HEK293 (cell line): ENCODE measurements around the gene GAS2L2.

Experiments
- AEBP2 ChIP-seq: fragments of 450-650 bp; formaldehyde crosslinking; IDR thresholded peaks from 2 replicates; pipeline ENCODE4 v1.5.1; 2016; ENCODE audit warnings: missing biosample characterization, missing genetic modification characterization, borderline replicate concordance
- PRDM10 ChIP-seq: fragments of 450-650 bp; formaldehyde crosslinking; IDR thresholded peaks from 2 replicates; pipeline ENCODE4 v1.5.1; 2016; ENCODE audit warnings: missing biosample characterization, missing genetic modification characterization
- SALL2 ChIP-seq: fragments of 450-650 bp; formaldehyde crosslinking; IDR thresholded peaks from 2 replicates; pipeline ENCODE4 v1.5.0; 2017; ENCODE audit warnings: missing biosample characterization, mild to moderate bottlenecking, missing genetic modification characterization, borderline replicate concordance
- SCRT1 ChIP-seq: fragments of 450-650 bp; formaldehyde crosslinking; IDR thresholded peaks from 2 replicates; pipeline ENCODE4 v1.5.1; 2016; ENCODE audit warnings: missing biosample characterization, missing genetic modification characterization, borderline replicate concordance
- SP7 ChIP-seq: fragments of 450-650 bp; formaldehyde crosslinking; IDR thresholded peaks from 2 replicates; pipeline ENCODE4 v1.5.1; 2016; ENCODE audit warnings: missing biosample characterization, missing genetic modification characterization
- TCF7L2 ChIP-seq: IDR thresholded peaks from 2 replicates; pipeline ENCODE4 v1.6.1; 2011; ENCODE audit warnings: low read depth, mild to moderate bottlenecking, inconsistent platforms, low read length, moderate library complexity, borderline replicate concordance
- TSHZ1 ChIP-seq: fragments of 450-650 bp; formaldehyde crosslinking; IDR thresholded peaks from 2 replicates; pipeline ENCODE4 v1.5.1; 2016; ENCODE audit warnings: missing biosample characterization, missing genetic modification characterization, borderline replicate concordance
- ZBTB26 ChIP-seq: fragments of 450-650 bp; formaldehyde crosslinking; optimal IDR thresholded peaks from 2 replicates; pipeline ENCODE3; 2016; ENCODE audit warnings: missing biosample characterization, mild to moderate bottlenecking, missing genetic modification characterization
- ZBTB48 ChIP-seq: fragments of 450-650 bp; formaldehyde crosslinking; IDR thresholded peaks from 2 replicates; pipeline ENCODE4 v1.5.1; 2016; ENCODE audit warnings: missing biosample characterization, missing genetic modification characterization
- ZEB2 ChIP-seq: fragments of 450-650 bp; formaldehyde crosslinking; IDR thresholded peaks from 2 replicates; pipeline ENCODE4 v1.5.1; 2016; ENCODE audit warnings: missing biosample characterization, missing genetic modification characterization
- ZFP37 ChIP-seq: fragments of 450-650 bp; formaldehyde crosslinking; IDR thresholded peaks from 2 replicates; pipeline ENCODE4 v1.5.1; 2016; ENCODE audit warnings: missing biosample characterization, missing genetic modification characterization
- ZNF19 ChIP-seq: fragments of 450-650 bp; formaldehyde crosslinking; IDR thresholded peaks from 2 replicates; pipeline ENCODE4; 2016; ENCODE audit warnings: missing biosample characterization, missing genetic modification characterization, low read depth
- ZNF23 ChIP-seq: fragments of 450-650 bp; formaldehyde crosslinking; IDR thresholded peaks from 2 replicates; pipeline ENCODE4 v1.5.1; 2016; ENCODE audit warnings: missing biosample characterization, missing genetic modification characterization, borderline replicate concordance
- ZNF248 ChIP-seq: fragments of 450-650 bp; formaldehyde crosslinking; IDR thresholded peaks from 2 replicates; pipeline ENCODE4 v1.5.1; 2017; ENCODE audit warnings: missing biosample characterization, missing genetic modification characterization
- ZNF302 ChIP-seq: fragments of 450-650 bp; formaldehyde crosslinking; IDR thresholded peaks from 2 replicates; pipeline ENCODE4 v1.5.1; 2016; ENCODE audit warnings: missing biosample characterization, missing genetic modification characterization, low read depth
- ZNF473 ChIP-seq: fragments of 450-650 bp; formaldehyde crosslinking; IDR thresholded peaks from 2 replicates; pipeline ENCODE4 v1.5.1; 2017; ENCODE audit warnings: missing biosample characterization, missing genetic modification characterization
- ZNF530 ChIP-seq: fragments of 450-650 bp; formaldehyde crosslinking; IDR thresholded peaks from 2 replicates; pipeline ENCODE4 v1.5.1; 2016; ENCODE audit warnings: low read depth, missing biosample characterization, missing genetic modification characterization
- ZNF555 ChIP-seq: fragments of 450-650 bp; formaldehyde crosslinking; conservative IDR thresholded peaks from 2 replicates; pipeline ENCODE4 v1.5.1; 2017; ENCODE audit warnings: missing biosample characterization, mild to moderate bottlenecking, missing genetic modification characterization, inconsistent platforms
- ZNF610 ChIP-seq: fragments of 450-650 bp; formaldehyde crosslinking; IDR thresholded peaks from 2 replicates; pipeline ENCODE4 v1.5.1; 2016; ENCODE audit warnings: missing biosample characterization, missing genetic modification characterization, borderline replicate concordance
- ZNF621 ChIP-seq: fragments of 450-650 bp; formaldehyde crosslinking; IDR thresholded peaks from 2 replicates; pipeline ENCODE4 v1.5.1; 2017; ENCODE audit warnings: missing biosample characterization, missing genetic modification characterization
- ZNF639 ChIP-seq: fragments of 450-650 bp; formaldehyde crosslinking; IDR thresholded peaks from 2 replicates; pipeline ENCODE4 v1.5.1; 2016; ENCODE audit warnings: missing biosample characterization, missing genetic modification characterization
- ZNF701 ChIP-seq: fragments of 450-650 bp; formaldehyde crosslinking; IDR thresholded peaks from 2 replicates; pipeline ENCODE4 v1.5.1; 2016; ENCODE audit warnings: missing biosample characterization, missing genetic modification characterization
- ZNF704 ChIP-seq: fragments of 450-650 bp; formaldehyde crosslinking; IDR thresholded peaks from 2 replicates; pipeline ENCODE4 v1.5.1; 2016; ENCODE audit warnings: missing biosample characterization, missing genetic modification characterization
- ZNF707 ChIP-seq: fragments of 450-650 bp; formaldehyde crosslinking; IDR thresholded peaks from 2 replicates; pipeline ENCODE4 v1.5.1; 2016; ENCODE audit warnings: missing biosample characterization, missing genetic modification characterization
- ZNF747 ChIP-seq: fragments of 450-650 bp; formaldehyde crosslinking; IDR thresholded peaks from 2 replicates; pipeline ENCODE4 v1.5.1; 2016; ENCODE audit warnings: missing biosample characterization, missing genetic modification characterization
- ZNF792 ChIP-seq: fragments of 450-650 bp; formaldehyde crosslinking; IDR thresholded peaks from 2 replicates; pipeline ENCODE4 v1.5.1; 2016; ENCODE audit warnings: missing biosample characterization, missing genetic modification characterization
- ZNF830 ChIP-seq: fragments of 450-650 bp; IDR thresholded peaks from 2 replicates; pipeline ENCODE4 v1.5.0; 2018; ENCODE audit warnings: missing biosample characterization, missing genetic modification characterization, low read depth, mild to moderate bottlenecking, moderate library complexity
- ZSCAN23 ChIP-seq: fragments of 450-650 bp; formaldehyde crosslinking; IDR thresholded peaks from 2 replicates; pipeline ENCODE4 v1.5.1; 2016; ENCODE audit warnings: missing biosample characterization, missing genetic modification characterization

GAS2L2 gene

GRCh38 chr17:35731239-35731916 lies 21.7 kb downstream of the GAS2L2 start, which contains the start of gene RASL10B (continued):
- TF ChIP-seq ZBTB48 (peak; percentile 59), ZNF701 (tag by site-specific recombination) (no peak), ZNF792 (tag by site-specific recombination) (no peak), TCF7L2 (no peak), TSHZ1 (tag by site-specific recombination) (no peak), ZBTB26 (tag by site-specific recombination) (peak; percentile 86), ZNF530 (tag by site-specific recombination) (no peak), ZNF610 (tag by site-specific recombination) (0 out of 2 replicates have a peak, but pooled peaks have one; percentile 19), AEBP2 (tag by site-specific recombination) (no peak), ZNF747 (tag by site-specific recombination) (no peak), SP7 (tag by site-specific recombination) (peak; percentile 46; the same call in 1 of the 2 replicates), ZNF302 (tag by site-specific recombination) (no peak), ZSCAN23 (tag by site-specific recombination) (no peak), ZNF707 (tag by site-specific recombination) (no peak), SALL2 (tag by site-specific recombination) (no peak), ZNF704 (tag by site-specific recombination) (no peak), ZFP37 (tag by site-specific recombination) (no peak), ZNF830 (tag by site-specific recombination) (no peak), ZNF473 (tag by site-specific recombination) (no peak), PRDM10 (tag by site-specific recombination) (peak; percentile 76), ZNF639 (tag by site-specific recombination) (no peak), SCRT1 (tag by site-specific recombination) (no peak), ZNF248 (tag by site-specific recombination) (no peak), ZEB2 (tag by site-specific recombination) (no peak), ZNF19 (tag by site-specific recombination) (no peak), ZNF23 (tag by site-specific recombination) (no peak), ZNF621 (tag by site-specific recombination) (no peak), ZNF555 (tag by site-specific recombination) (no peak)
